Stimulated activated CD8-positive, alpha-beta memory T cell treated with anti-CD3 and anti-CD28 coated beads, Interleukin-15, amount 100 ng/mL, for 1 hour (primary cell): ENCODE measurements around the gene SURF4.
"Not testable (repeated sequence)": the region's sequence is repeated elsewhere in the genome, so short reads cannot be mapped to it uniquely, and the experiment has no call there.

ENCODE experiments used
- DNase-seq: peaks from one replicate; pipeline ENCODE4 v3.0.0-alpha.2; 2020; ENCODE audit warnings: low read depth

The SURF4 gene

GRCh38 chr9:133352635-133353340 lies 23.1 kb downstream of the SURF4 start:
- DNase-seq = no peak

DNA sequence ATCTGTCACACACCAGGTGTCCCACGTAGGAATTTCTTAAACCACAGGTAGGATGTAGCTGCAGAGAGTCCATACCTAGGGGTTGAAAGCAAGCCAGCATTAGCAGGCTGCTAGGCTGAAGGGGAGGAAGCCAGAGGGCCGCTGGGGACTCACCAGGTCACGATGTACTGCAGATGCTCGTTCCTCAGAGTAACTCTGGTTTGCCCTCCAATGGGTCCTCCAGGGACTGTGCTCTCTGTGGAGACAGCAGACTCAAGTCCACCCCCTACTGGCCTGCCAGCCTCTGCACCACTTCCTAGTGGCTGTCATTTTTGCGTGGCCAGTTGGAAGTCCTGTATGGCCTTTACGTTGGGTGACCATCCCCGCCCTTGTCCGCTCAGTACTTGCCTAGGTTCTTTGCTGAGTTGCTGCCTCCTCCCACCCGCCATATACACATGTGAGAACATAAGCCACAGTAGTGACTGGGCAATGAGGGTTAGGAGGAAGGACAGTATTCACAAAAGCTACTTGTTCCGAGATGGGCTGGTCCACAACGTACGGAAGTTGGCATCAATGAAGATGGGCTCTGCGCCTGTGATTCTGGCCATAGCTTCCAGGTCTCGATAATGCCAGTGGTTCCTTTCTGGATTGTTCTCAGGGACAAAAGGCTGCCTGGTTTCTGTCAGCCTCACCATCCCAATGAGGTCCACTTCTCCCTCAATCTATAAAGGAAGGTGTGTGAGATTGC lies 23.8 kb downstream of the SURF4 start:
- no peak for DNase-seq

- no peak for DNase-seq
Measured at GRCh38 chr9:133351526-133351907, 24.3 kb downstream of the SURF4 start.

- DNase-seq = no peak
Measured at GRCh38 chr9:133349965-133350616, 25.8 kb downstream of the SURF4 start.

DNA sequence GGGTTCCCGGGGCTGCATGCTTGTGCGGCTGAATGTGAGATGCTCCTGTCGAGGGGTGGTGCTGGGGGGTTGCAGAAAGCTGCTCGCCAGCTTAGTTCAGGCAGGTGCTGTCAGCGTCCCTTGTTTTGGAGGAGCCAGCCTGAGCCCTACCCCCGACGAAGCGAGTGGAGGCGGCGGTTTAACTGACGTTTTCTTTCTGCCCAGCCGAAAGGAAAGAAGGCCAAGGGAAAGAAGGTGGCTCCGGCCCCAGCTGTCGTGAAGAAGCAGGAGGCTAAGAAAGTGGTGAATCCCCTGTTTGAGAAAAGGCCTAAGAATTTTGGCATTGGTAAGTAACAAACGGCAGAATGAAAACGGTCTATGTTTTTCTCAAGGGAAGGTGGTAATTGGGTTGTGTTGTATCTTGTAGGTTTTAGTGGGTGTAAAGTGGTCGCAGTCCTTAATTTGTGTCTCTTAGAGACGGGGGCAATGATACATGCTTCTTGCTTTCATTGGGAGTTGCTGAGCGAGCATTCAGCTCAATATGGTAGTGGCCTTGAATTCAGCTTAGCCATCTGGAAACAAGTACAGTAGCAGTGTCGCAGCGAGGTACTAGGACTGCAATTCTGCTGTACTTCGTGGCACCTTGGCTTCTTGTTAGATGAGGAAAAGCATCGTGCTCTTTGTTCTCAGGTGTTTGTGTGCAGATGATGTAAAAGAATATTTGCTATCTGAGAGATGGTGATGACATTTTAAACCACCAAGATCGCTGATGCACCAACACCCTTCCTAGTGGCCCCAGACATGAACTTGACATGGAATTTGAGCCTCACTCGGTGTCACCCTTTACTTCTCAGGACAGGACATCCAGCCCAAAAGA lies 26.9 kb downstream of the SURF4 start:
- DNase-seq = no peak

DNA sequence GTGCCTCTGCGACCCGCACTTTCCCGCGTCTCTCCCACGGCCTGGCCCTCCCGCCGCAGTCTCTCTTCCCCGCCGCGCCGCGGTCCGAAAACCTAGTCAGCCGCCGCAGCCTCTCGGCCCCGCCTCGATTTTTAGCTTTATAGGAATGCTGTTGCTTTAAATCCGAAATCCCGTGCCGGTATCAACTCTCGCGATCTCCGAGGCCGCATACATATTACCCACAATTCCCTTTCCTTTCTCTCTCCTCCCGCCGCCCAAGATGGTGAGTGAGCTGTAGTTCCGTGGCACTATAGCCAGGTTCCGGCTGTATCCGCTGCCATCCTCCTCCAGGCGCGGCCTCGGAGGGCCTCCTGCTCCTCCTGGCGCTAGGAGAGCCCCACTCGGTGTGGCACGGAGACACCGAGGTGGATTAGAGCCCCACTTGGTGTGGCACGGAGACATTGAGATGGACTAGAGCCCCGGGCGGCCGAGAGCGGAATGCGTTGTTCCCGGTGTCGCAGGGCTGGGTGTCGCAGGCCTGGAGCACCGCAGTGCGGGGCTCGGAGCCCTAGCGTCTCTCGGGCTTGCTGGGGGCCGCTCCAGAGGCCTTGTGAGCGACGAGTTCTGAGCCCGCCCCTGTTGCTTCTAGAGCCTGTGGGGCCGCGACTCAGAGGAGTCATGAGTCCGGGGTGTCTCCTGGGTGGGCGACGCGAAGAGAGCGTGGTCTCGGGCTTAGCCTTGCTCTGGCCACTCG lies 27.7 kb downstream of the SURF4 start, which contains the start of the genes MED22 and RPL7A:
Gene MED22, minus strand, starts transcription at position 147 of the 733 bp plus-strand sequence. CDS start 1,469 bp downstream, outside the sequence.
Gene RPL7A, plus strand, starts transcription at position 234 of the 733 bp plus-strand sequence. Its CDS starts 26 bp downstream, at position 260.
- peak; percentile 82 for DNase-seq

DNA sequence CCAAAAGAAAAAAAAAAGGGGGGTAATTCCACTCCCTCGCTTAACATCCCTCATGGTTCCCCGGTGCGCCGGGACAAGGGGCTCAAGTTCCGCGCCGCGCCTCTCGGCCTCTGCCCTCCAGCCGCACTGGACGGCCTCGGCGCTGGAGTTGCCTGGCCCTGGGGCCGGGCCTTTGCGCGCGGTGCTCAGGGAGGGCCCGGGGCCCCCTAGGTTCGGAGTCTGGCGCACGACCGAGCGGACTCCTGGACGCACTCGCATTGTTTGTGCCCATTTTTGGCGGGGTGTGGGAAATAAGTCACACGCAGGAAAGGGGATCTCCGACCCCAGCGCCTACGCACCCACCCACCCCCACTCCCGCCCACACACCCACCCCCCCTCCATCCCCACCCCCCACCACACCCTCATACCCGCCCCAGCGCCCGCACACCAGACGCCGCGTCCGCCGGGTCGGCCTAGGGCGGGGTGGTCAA lies 28.3 kb downstream of the SURF4 start:
- DNase-seq = no peak

- no peak for DNase-seq
Measured at GRCh38 chr9:133346021-133346785, 29.7 kb downstream of the SURF4 start.

GRCh38 chr9:133345596-133345995 lies 30.3 kb downstream of the SURF4 start:
- DNase-seq = no peak

- no peak for DNase-seq
Measured at GRCh38 chr9:133344979-133345378, 30.9 kb downstream of the SURF4 start.

GRCh38 chr9:133344071-133344470 lies 31.8 kb downstream of the SURF4 start:
- no peak for DNase-seq

- DNase-seq = no peak
Measured at GRCh38 chr9:133342570-133342969, 33.3 kb downstream of the SURF4 start.

DNA sequence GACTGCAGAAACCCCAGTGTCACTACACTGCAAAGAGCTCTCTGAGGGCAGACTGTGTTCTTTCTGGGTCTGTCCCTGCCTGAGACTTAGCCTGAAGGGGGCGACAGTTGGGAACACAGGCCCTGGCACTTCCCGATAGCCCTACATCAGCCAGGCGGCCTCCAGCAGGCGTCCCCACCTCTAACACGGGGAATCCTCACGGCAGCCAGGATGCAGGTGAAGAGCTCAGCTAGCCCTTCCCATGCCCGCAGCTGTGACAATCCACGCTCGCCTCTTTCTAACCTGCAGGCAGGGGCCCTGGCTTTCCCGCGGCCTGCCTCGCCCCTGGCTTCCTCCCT lies 33.8 kb downstream of the SURF4 start:
- no peak for DNase-seq

DNA sequence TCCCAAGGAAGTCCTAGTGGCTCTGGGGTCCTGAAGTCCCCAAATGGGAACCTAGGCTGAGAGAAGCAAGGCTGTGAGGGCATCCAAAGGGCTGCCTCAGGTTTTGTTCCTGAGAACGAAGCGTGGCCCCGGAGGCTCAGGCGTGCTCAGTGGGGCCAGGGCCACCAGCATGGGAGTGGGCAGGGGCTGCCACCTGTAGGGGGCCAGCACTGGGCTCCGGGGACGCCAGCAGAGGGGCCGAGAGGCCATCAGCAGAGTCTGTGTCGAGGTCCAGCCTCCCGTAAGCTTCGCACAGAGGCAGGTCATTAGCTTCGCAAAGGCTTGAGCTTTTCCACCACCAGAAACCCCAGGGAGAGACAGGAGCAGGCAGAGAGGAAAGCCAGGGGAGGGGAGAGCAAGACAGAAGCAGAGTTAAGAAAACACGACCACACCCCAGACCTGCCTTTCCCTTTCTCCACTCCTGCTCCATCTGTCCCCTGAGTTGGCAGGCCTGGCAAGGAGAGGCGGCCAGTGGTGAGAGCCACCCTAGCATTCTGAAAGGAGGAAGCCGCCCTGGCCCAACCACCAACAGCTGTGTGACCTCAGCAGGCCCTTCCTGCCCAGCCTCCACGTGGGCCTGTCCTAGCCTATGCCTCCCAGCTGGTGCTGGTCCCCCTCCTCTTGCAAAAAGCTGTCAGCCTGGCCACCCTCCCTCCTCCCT lies 34.3 kb downstream of the SURF4 start:
- DNase-seq = no peak

DNA sequence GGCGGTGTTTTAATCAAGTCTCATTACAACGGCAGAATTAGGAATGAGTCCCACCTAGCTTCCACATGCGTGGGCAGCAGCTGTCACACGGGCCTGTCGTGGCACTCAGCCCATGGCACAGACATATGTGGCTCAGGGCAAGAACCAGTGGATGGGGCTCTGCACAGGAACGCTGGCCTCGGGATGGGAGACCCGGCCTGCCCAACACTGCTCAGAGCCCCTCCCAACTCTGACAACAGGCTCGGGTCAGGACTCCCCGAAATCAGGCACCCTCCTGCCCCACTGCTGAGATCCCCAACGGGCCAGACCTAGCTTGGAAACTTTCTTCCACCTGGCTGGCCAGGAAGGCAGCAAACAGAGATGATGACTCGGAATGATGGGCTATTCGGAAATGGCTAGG lies 34.9 kb downstream of the SURF4 start:
- DNase-seq = no peak

DNA sequence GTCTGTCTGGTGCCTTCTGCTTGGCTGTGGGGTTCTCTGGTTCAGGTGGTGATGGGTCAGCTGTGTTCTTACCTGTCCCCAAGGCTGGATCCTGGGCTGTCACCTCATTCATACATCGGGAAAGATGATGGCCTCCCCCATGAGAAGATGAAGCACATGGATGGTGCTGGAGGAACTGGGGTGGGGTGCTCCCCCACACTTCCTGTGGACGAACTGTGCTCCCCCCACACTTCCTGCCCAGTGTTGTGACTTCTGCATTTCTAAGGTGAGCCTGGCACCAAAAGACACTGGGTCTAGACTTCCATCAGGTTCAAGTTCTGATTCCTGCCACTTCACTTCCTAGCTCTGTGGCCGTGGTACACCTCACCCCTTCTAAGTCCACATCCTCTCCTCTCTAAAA lies 35.6 kb downstream of the SURF4 start:
- DNase-seq = no peak

GRCh38 chr9:133339641-133340040 lies 36.2 kb downstream of the SURF4 start:
- DNase-seq = no peak

- DNase-seq = peak; percentile 78
Measured at GRCh38 chr9:133335924-133336811, 39.7 kb downstream of the SURF4 start, which contains the start of gene SURF6. Gene SURF6, minus strand, starts transcription at chr9:133336188. Its CDS starts 56 bp downstream, at chr9:133336132.

DNA sequence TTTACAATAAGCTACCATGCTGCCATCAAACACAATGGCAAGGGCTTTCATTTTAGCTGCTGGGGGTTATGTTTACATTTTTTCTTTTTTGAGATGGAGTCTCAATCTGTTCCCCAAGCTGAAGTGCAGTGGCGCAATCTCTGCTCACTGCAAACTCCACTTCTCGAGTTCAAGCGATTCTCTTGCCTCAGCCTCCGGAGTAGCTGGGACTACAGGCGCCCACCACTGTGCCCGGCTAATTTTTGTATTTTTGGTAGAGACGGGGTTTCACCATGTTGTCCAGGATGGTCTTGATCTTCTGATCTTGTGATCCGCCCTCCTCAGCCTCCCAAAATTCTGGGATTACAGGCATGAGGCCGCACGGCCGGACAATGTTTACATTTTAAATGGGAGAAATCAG lies 41.0 kb downstream of the SURF4 start:
- not testable (repeated sequence) for DNase-seq
